ENCODE data around the gene PAK4.
A peak's percentile ranks its signal among the peaks of the same experiment; 100 is the strongest.
"Not testable (repeated sequence)": the region's sequence is repeated elsewhere in the genome, so short reads cannot be mapped to it uniquely, and the experiment has no call there.

The PAK4 gene

DNA sequence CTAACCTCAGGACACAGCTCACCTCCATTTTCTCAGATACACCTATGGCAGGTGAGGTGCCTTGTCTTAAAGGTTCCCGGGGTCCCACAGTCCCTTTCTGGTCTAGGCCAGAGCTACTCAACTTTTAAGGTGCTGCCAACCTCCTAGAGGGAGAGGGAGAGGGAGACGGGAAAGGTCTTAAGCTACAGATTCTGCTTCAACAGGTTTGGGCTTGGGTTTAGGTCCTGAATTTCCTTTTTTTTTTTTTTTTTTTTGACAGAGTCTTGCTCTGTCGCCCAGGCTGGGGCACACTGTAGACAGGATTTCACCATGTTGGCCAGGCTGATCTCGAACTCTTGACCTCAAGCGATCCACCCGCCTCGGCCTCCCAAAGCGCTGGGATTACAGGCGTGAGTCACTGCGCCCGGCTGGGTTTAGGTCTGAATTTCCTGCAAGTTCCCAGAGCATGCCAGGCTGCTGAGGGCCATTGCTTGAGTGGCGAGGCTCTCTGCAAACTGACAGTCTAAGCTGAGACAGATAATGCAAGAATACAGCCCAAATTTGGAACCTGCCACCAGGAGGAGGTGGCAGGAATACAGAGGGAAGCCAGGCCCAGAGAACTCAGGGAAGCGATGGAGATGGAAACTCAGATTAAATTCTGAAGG, 86.3 kb downstream of the PAK4 start:
- TF ChIP-seq, protein P1, sequence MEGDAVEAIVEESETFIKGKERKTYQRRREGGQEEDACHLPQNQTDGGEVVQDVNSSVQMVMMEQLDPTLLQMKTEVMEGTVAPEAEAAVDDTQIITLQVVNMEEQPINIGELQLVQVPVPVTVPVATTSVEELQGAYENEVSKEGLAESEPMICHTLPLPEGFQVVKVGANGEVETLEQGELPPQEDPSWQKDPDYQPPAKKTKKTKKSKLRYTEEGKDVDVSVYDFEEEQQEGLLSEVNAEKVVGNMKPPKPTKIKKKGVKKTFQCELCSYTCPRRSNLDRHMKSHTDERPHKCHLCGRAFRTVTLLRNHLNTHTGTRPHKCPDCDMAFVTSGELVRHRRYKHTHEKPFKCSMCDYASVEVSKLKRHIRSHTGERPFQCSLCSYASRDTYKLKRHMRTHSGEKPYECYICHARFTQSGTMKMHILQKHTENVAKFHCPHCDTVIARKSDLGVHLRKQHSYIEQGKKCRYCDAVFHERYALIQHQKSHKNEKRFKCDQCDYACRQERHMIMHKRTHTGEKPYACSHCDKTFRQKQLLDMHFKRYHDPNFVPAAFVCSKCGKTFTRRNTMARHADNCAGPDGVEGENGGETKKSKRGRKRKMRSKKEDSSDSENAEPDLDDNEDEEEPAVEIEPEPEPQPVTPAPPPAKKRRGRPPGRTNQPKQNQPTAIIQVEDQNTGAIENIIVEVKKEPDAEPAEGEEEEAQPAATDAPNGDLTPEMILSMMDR (IDR thresholded peaks at IDR 0.05; ENCODE audit: low read depth, low read length), result no peak
- H3K4me3 ChIP-seq (ENCODE audit: low read depth, low read length), result no peak overlapping the region

DNA sequence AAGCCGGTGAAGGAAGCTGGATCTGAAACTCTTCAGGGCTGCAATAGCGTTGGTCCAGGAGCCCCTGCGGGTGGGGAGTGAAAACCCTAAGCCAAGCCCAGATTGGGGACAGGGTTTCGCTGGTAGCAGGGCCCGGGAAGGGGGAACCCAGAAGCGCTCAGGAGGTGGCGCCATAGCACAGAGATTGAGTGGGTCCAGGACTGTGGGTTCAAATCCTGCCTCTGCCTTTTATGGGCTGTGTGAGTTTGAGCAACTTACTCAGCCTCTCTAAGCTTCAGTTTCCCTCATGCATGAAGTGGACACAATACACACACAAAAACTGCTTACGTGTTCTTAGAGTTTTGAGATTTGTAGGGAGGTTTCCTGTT, 86.8 kb downstream of the PAK4 start:
- TF ChIP-seq, protein P1 (IDR thresholded peaks at IDR 0.05; ENCODE audit: low read depth, low read length), result peak; percentile 21; the same call in 1 of the 2 replicates
- H3K4me3 ChIP-seq (ENCODE audit: low read depth, low read length), result no peak overlapping the region

DNA sequence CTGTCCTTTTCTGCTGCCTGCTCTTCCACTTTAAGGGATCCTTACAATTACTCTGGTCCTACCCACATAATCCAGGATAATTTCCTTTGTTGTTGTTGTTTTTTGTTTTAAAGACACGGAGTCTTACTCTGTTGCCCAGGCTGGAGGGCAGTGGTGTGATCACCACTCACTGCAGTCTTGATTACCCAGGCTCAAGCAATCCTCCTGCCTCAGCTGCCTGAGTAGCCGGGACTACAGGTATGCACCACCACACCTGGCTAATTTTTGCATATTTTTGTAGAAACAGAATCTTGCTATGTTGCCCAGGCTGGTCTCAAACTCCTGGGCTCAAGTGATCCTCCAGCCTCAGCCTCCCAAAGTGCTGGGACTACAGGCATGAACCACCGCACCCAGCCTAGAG, 89.7 kb downstream of the PAK4 start:
- H3K4me3 ChIP-seq (ENCODE audit: low read depth, low read length), result not testable (repeated sequence)

DNA sequence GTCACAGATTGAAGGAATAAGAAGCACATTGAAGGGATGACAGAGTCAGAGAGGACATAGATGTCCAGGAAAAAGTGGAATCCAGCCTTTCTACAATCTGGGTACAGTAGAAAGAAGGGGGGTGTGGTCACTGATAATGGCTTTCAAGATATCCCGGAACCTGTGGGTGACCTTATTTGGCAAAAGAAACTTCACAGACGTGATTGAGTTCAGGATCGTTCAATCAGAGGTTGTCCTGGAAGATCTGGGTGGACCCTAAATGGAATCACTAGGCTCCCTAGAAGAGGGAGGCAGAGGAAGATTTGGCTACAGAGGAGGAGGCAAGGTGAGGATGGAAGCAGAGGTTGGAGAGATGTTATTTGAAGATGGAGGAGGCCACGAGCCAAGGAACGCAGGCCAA, 91.5 kb downstream of the PAK4 start:
- TF ChIP-seq, protein P1 (IDR thresholded peaks at IDR 0.05; ENCODE audit: low read depth, low read length), result no peak
- H3K4me3 ChIP-seq (ENCODE audit: low read depth, low read length), result no peak overlapping the region

DNA sequence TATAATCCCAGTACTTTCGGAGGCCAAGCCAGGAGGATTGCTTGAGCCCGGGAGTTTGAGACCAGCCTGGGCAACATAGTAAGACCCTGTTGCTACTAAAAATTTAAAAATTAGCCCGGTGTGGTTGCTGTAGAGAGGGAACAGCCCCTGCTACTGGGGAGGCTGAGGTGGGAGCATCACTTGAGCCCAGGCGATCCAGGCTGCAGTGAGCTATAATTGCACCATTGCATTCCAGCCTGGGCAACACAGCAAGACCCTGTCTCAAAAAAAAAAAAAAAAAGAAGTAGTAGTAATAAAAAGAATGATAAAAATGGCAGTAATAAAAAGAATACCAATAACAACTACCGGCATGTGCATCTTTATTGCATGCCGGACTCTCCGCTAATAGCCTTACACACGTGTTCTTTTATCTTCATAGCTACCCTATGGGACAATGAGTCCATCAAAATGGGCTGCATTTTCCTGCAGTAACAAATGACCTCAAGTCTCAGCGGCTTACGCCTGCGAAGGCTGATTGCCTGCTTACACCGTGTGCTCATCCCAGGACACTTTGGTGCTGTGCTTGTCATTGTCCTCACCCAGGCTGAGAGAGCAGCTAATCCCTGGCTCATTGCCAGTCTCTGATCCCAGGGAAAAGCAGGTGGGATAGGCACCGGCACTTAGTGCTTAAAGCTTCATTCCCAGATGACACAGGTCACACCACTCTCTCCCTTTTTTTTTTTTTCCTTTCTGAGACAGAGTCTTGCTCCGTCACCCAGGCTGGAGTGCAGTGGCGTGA, 92.8 kb downstream of the PAK4 start:
- TF ChIP-seq, protein P1 (IDR thresholded peaks at IDR 0.05; ENCODE audit: low read depth, low read length), result no peak
- H3K4me3 ChIP-seq (ENCODE audit: low read depth, low read length), result no peak overlapping the region

DNA sequence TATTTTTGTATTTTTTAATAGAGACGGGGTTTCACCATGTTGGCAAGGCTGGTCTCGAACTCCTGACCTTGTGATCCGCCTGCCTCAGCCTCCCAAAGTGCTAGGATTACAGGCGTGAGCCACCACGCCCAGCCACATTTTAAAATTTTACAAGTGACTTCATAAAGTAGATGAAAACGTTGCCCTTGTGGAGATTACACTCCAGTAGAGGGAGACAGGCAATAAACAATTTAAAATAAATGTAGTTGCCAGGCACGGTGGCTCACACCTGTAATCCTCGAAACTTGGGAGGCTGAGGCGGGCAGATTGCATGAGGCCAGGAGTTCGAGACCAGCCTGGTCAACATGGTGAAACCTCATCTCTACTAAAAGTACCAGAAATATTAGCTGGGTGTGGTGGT, 93.5 kb downstream of the PAK4 start:
- H3K4me3 ChIP-seq (ENCODE audit: low read depth, low read length), result not testable (repeated sequence)

DNA sequence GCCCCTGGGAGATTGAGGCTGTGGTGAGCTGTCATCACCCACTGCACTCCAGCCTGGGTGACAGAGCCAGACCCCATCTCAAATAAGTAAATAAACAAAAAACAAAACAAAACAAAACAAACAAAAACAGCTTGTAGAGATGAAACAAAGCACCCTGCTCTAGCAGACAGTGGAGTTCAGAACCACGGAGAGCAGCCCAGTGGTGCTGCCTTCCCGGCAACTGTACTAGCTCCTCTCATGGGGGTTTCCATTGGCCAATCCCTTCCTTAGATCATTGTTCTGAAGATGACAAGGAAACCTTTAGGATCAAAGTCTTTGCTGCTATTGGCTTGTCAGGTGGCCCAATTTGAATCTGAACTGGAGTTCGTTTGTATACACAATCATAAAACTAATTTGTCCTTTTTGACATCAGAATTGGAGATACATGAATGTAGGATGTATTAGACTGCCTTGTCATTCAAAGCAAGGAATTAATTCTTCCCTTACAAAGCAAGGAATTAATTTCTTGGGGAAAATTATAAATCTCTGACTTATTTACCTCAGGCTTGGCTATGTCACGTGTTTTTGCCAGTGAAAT, 98.2 kb downstream of the PAK4 start:
- TF ChIP-seq, protein P1 (IDR thresholded peaks at IDR 0.05; ENCODE audit: low read depth, low read length), result no peak

DNA sequence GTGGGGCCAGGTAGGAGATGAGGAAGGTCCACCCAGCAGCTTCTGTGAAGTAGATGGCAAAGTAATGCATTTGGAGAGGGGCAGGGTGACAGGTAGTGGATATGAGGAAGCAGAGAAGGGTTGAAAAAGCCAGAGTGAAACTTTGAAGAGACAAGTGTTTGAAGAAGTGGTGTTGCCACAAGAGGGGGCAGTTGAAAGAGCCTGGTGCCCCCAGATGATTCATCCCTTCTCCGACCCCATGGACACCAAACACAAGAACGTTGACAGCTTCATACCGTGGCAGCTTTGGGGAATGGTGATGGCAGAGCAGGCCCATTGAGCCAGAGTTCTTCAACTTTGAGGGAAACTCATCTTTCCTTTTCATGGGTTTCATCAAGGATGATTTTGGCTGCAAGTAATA, 99.3 kb downstream of the PAK4 start:
- TF ChIP-seq, protein P1 (IDR thresholded peaks at IDR 0.05; ENCODE audit: low read depth, low read length), result no peak
- no peak overlapping the region for H3K4me3 ChIP-seq (ENCODE audit: low read depth, low read length)

More for the DNA sequence above, 98.2 kb downstream of the PAK4 start:
- no peak overlapping the region for H3K4me3 ChIP-seq (ENCODE audit: low read depth, low read length)

All from WI38 (cell line).